ENCODE results near the gene ABCB9. TPM values are rescaled to one million over a fixed set of nuclear protein-coding genes. Genes with fewer than 3 reads are reported as not detected.
A peak's percentile ranks its signal among the peaks of the same experiment; 100 is the strongest.

Gene ABCB9
- total RNA-seq, 1 experiment from 2014 or later = 32.7 TPM

DNA sequence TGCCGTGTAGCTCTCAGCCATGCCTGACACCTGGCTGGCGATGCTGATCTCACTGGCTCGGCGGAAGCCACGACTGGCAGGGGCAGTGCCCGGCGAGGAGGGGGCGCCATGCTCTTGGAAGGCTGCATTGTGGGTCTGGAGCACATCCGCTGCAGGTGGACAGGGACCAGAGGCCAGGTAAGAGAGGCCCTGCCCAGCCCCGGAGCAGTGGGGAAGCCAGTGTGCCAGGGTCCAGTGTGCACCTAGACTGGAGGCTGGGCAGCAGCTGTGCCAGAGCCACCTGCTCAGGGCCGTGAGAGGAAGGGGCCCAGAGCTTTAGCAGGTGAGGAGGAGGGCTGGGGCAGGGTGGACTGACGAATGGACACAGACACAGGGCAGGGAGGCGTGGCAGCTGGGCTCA, 24.3 kb upstream of the ABCB9 start:
- DNase-seq (ENCODE audit: low read depth, low spot score) = no peak
- intact Hi-C loops (cut with micrococcal nuclease; ENCODE audit: unreplicated experiment) = no loop called here
- Histone ChIP-seq H3K9me3 (ENCODE audit: control insufficient read depth, insufficient read depth, low read depth, low read length) (no peaks in the 10 kb centered on the region), H3K4me3 (ENCODE audit: low read depth in 2 of 2, low read length in 2 of 2) (no peak overlapping the region), H3K4me1 (ENCODE audit: control insufficient read depth, insufficient read depth, low read length) (no peaks in the 10 kb centered on the region), H3K27ac (ENCODE audit: low read length) (no peak overlapping the region), H3K36me3 (ENCODE audit: control insufficient read depth, insufficient read depth, low read length) (no peaks in the 10 kb centered on the region), H3K27me3 (ENCODE audit: control insufficient read depth, insufficient read depth, low read length) (no peaks in the 10 kb centered on the region)
- in situ Hi-C loops (cut with HindIII; ENCODE audit: low pct_unique_long_range_greater_than_20kb, low sequenced_read_pairs) = no loop called here
- CTCF ChIA-PET = no interaction called here
- no peak for ATAC-seq
- POLR2A ChIA-PET = no interaction called here
- BruUV-seq (replicated peaks) = no TSS peak
- TF ChIP-seq TCF7L2 (IDR thresholded peaks at IDR 0.05; ENCODE audit: low read depth, low read length) = no peak
- no peak for TF ChIP-seq REST (IDR thresholded peaks at IDR 0.05; ENCODE audit: insufficient read depth in 1 of 2, low read depth in 2 of 2, low read length in 1 of 2)
- no peak for TF ChIP-seq SIN3A (IDR thresholded peaks at IDR 0.05; ENCODE audit: borderline replicate concordance, insufficient read depth, low read depth, low read length)
- TF ChIP-seq POLR2AphosphoS5 (IDR thresholded peaks at IDR 0.05; ENCODE audit: low read depth, low read length) = no peak
- TF ChIP-seq, protein P1, sequence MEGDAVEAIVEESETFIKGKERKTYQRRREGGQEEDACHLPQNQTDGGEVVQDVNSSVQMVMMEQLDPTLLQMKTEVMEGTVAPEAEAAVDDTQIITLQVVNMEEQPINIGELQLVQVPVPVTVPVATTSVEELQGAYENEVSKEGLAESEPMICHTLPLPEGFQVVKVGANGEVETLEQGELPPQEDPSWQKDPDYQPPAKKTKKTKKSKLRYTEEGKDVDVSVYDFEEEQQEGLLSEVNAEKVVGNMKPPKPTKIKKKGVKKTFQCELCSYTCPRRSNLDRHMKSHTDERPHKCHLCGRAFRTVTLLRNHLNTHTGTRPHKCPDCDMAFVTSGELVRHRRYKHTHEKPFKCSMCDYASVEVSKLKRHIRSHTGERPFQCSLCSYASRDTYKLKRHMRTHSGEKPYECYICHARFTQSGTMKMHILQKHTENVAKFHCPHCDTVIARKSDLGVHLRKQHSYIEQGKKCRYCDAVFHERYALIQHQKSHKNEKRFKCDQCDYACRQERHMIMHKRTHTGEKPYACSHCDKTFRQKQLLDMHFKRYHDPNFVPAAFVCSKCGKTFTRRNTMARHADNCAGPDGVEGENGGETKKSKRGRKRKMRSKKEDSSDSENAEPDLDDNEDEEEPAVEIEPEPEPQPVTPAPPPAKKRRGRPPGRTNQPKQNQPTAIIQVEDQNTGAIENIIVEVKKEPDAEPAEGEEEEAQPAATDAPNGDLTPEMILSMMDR (IDR thresholded peaks at IDR 0.05) = no peak

DNA sequence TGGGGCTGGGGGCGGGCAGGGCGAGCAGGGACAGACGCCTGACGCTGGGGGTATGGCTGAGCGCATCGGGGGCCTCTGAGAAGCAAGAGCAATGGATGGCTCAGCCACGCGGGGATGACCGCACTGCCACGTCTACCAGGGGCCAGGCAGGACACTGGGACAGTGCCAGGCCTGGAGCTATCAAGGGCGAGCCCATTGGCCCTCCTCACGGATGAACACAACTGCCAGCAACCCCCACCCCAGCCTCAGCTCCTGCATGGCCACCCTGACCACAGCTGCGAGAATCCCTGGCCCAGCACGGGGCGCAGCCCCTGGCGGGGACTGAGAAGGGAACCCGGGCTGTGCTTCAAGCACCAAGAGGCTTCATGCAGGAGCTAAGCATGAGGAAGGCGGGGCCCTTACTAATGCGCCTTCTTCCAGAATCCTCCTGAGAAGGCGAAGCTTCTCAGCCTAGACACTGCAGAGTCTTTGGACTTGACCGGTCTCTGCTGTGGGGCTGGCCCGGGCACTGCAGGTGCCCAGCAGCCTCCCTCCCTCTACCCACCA, 23.7 kb upstream of the ABCB9 start:
- no peak for TF ChIP-seq TCF7L2 (IDR thresholded peaks at IDR 0.05; ENCODE audit: low read depth, low read length)
- TF ChIP-seq SIN3A (IDR thresholded peaks at IDR 0.05; ENCODE audit: borderline replicate concordance, insufficient read depth, low read depth, low read length) = no peak
- no peak for TF ChIP-seq REST (IDR thresholded peaks at IDR 0.05; ENCODE audit: insufficient read depth in 1 of 2, low read depth in 2 of 2, low read length in 1 of 2)
- TF ChIP-seq POLR2AphosphoS5 (IDR thresholded peaks at IDR 0.05; ENCODE audit: low read depth, low read length) = no peak
- TF ChIP-seq, protein P1 (IDR thresholded peaks at IDR 0.05) = no peak
- no peak overlapping the region for H3K27ac ChIP-seq (ENCODE audit: low read length)
- intact Hi-C loops (cut with micrococcal nuclease; ENCODE audit: unreplicated experiment) = loop anchor here (10.0 kb wide), 2 partner anchors 155 to 245 kb away; partner anchors contain the start of genes MPHOSPH9 and MTRFR
- no peak for DNase-seq (ENCODE audit: low read depth, low spot score)
- H3K4me3 ChIP-seq (ENCODE audit: low read depth in 2 of 2, low read length in 2 of 2) = no peak overlapping the region
- H3K4me1 ChIP-seq (ENCODE audit: control insufficient read depth, insufficient read depth, low read length) = no peaks in the 10 kb centered on the region
- no peaks in the 10 kb centered on the region for H3K27me3 ChIP-seq (ENCODE audit: control insufficient read depth, insufficient read depth, low read length)
- CTCF ChIA-PET = no interaction called here
- BruUV-seq (replicated peaks) = no TSS peak
- in situ Hi-C loops (cut with HindIII; ENCODE audit: low pct_unique_long_range_greater_than_20kb, low sequenced_read_pairs) = no loop called here
- H3K9me3 ChIP-seq (ENCODE audit: control insufficient read depth, insufficient read depth, low read depth, low read length) = no peaks in the 10 kb centered on the region
- no peaks in the 10 kb centered on the region for H3K36me3 ChIP-seq (ENCODE audit: control insufficient read depth, insufficient read depth, low read length)
- POLR2A ChIA-PET = no interaction called here
- ATAC-seq = 0 out of 2 replicates have a peak, but pooled peaks have one; percentile 4
